GM18909 (cell line): ENCODE data around the gene HSH2D.
"Not testable (repeated sequence)": the region's sequence is repeated elsewhere in the genome, so short reads cannot be mapped to it uniquely, and the experiment has no call there.

Experiments
- ATAC-seq: cut with Tn5 transposase; IDR thresholded peaks from one replicate; pipeline ENCODE4 v1.9.1; 2021; ENCODE audit warnings: mild to moderate bottlenecking; ENCODE audit not compliant: unreplicated experiment, poor library complexity

The HSH2D gene, protein sequence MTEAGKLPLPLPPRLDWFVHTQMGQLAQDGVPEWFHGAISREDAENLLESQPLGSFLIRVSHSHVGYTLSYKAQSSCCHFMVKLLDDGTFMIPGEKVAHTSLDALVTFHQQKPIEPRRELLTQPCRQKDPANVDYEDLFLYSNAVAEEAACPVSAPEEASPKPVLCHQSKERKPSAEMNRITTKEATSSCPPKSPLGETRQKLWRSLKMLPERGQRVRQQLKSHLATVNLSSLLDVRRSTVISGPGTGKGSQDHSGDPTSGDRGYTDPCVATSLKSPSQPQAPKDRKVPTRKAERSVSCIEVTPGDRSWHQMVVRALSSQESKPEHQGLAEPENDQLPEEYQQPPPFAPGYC

DNA sequence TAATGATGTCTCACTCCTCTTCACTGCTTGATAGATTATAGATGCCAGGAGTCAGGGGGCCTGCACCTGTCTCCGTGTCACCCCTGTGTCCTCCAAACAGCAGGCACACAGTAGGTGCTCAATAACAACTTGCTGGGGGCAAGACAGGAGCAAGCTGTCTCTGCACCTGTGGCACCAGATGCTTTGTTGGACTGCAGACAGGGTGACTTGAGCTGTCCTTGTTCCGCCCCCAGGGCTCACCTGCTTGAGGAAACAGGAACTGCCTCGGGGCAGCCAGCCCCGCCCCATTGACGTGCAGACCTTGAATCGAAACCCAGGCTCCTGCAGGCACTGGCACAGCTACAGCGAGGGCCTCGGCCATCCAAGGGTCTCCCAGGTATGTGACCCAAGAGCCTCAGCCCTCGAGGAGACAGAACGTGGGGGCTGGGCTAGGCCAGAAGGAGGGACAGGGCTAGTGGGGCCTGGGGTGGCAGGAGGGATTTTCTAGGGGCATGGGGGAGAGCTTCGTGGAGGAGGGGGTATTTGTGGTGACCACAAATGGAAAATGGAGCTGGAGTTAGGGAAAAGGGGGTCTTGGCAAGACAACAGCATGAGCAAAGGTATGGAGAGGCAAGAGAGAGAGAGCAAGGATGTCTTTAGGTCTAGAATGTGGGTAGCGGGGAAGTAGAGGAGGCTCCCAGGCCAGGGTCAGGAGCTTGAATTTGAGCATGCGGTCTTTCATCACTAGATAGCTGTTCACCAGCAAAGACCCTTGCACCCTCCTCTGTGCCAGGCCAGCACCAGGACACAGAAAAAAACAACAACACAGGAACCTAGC, at the start of gene HSH2D:
Gene HSH2D, plus strand, starts transcription at position 287 of the 817 bp plus-strand sequence. CDS start 5,066 bp downstream, outside the sequence.
- ATAC-seq: peak; percentile 51

- no peak for ATAC-seq
Observed at GRCh38 chr19:16094360-16095070, 49.0 kb upstream of the HSH2D start.

- no peak for ATAC-seq
Observed at GRCh38 chr19:16095071-16095571, 48.4 kb upstream of the HSH2D start.

GRCh38 chr19:16096280-16096855, 47.1 kb upstream of the HSH2D start:
- no peak for ATAC-seq

- no peak for ATAC-seq
Observed at GRCh38 chr19:16098416-16098768, 45.1 kb upstream of the HSH2D start.

GRCh38 chr19:16098821-16099220, 44.7 kb upstream of the HSH2D start:
- no peak for ATAC-seq

GRCh38 chr19:16099314-16099965, 44.0 kb upstream of the HSH2D start:
- not testable (repeated sequence) for ATAC-seq

- ATAC-seq: no peak
Observed at GRCh38 chr19:16100524-16100923, 43.0 kb upstream of the HSH2D start.

DNA sequence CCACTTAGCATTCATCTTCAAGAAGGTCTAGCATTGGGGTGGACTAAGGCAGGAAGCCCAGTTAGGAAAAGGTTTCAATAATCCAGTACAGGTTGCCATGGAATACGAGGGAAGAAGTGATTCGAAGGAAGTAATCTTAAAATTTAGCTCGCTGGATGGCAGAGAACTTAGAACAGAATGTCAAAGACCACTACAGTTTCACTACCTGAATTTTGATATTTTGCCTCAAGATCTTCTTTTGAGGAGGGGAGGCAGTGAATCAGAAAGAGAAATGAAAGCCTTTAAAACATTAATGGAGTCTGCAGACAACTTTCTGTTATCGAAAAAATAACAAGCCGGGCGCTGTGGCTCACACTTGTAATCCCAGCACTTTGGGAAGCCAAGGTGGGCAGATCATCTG, 38.8 kb upstream of the HSH2D start:
- no peak for ATAC-seq

DNA sequence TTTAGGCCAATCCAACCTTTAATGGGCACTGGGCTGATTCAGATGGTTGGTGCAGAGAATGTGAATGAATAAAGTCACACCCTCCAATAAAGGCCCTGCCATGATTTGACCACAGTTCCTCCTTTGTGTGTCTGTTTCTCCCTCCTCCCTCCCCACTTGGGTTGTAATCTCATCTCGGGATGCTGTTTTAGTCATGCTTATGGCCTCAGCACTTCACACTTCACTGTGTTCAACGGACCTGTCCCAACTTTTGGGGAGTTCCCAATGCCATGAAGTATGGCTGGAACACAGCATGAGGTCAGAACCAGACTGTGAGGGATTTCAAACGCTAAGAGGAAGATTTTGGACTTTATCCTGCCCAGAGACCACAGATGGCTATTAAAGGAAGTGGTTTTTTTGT, 37.4 kb upstream of the HSH2D start:
- no peak for ATAC-seq

- peak; percentile 87 for ATAC-seq
Observed at GRCh38 chr19:16111160-16111908, 32.2 kb upstream of the HSH2D start, which contains the start of gene RAB8A. Gene RAB8A (plus strand): TSS chr19:16111889. CDS start chr19:16111902, 13 bp downstream.

- peak; percentile 3 for ATAC-seq
Observed at GRCh38 chr19:16111909-16112752, 31.4 kb upstream of the HSH2D start.

GRCh38 chr19:16112778-16113177, 30.7 kb upstream of the HSH2D start:
- ATAC-seq: no peak

DNA sequence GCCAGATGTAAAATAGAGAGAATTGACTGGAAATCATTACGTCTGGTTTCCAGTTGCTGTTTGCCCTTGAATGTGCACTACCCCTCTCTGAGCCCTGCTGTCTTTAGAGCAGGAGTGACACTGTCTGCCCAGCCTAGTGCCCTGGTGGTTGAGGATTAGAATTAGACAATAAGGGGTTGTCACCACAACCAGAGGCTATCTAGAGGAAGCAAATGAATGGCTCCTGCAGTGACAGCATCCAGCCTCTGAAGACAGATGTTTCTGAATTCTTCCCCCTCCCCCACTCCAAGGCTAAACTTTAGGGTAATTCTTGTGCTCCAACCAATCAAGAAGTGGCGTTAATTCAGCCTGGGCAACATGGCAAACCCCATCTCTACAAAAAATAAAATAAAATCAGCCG, 29.8 kb upstream of the HSH2D start:
- no peak for ATAC-seq

DNA sequence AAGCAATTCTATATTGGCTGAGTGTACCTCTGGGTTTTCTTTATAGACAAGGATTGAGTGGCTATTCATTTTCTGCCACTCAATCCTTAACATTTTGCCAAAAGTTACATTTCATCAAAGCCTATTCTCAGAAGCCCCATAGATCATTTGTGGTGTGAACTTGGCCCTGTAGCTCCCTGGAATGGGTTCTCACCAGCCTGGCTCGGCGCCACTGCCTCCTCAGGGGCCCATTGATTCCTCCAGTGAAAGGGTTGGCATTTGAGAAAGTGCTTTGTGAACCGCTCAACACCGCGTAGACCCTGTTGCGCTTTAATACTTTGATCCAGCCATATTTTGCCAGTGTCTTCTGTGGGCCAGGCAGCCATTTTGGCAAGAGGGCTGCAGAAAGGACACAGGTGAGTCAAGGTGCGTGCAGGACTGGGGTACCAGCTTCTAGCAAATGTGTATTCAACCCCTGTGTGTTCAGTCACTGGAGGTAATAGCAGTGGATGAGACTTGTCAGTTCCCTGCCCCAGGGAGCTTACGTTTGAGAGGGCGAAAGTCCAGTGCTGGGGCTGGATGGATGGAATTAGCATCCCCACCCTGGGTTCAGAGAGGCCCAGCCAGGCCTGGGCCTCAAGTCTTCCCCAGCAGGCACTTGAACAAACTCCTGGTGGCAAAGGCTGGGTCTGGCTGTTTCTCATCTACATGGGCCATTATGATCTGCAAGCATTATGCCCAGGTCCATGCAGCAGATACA, 28.0 kb upstream of the HSH2D start:
- no peak for ATAC-seq

DNA sequence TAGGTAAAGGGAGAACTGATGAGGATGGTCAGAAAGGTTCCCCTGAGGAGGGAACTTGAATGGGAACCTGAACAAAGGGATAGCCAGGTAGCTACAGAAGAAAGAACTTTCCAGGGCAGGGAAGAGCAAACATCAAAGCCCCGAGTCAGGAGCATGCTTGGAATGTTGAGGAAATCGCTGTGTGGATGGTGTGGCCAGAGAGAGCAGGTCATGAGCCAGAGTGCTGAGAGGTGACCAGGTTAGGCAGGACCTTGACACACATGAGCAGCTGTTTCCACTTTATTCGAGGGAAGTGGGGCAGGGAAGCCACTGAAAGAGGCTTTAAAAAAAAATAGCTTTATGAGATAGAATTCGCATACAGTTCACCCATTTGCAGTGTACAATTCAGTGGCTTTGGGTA, 27.4 kb upstream of the HSH2D start:
- ATAC-seq: no peak

DNA sequence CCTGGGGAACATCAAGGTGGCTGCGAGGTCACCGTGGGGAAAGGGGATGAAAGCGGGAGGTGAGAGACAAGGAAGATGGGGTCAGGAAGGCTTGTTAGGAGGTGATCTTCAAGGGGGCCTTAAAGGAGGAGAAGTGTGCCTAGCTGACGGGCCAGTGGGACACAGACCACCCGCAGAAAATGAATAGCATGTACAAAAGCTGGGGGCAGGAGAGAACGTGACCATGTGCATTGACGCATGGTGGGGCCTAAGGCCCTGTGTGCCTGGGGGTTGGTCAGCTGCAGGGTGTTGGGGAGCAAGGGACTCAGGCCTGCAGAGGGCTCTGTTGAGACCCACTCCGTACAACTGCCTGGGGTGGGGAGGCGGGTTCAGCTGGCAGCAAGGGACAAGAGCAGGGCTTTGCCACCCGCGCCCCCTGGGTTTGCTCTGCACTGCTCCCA, 25.9 kb upstream of the HSH2D start:
- no peak for ATAC-seq
